EL (cell line): ENCODE measurements around the gene A2M.

Source experiments
- DNase-seq: peaks from one replicate; pipeline ENCODE4 v3.0.0-alpha.2; 2016

The A2M gene

DNA sequence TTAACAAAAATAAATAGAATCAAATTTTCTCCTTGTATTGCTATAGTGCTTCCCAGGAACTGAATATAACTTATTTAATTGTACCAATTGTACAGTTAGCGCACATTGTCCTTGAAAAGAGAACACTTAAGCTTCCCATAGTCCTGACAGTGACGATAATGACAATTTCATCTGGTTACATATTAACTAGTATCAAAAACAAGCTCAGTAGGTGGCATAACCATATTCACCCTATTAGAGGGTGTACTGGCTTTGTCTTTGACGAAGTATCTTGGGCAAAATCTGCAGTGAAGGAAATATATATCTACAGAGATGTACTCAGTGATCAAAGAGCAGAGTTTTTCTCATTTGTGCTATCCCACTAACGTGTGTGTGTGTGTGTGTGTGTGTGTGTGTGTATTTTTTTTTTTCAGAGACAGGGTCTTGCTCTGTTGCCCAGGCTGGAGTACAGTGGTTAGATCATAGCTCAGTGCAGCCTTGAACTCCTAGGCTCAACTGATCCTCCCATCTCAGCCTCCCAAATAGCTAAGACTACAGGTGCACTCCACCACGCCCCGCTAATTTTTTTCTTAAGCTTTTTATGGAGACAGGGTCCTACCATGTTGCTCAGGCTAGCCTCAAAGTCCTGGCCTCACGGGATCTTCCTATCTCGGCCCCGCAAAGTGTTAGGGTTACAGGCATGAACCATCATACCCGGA lies 4.9 kb upstream of the A2M start:
- DNase-seq = no peak

- DNase-seq = no peak
Measured at GRCh38 chr12:9118158-9118557, 2.4 kb upstream of the A2M start.

DNA sequence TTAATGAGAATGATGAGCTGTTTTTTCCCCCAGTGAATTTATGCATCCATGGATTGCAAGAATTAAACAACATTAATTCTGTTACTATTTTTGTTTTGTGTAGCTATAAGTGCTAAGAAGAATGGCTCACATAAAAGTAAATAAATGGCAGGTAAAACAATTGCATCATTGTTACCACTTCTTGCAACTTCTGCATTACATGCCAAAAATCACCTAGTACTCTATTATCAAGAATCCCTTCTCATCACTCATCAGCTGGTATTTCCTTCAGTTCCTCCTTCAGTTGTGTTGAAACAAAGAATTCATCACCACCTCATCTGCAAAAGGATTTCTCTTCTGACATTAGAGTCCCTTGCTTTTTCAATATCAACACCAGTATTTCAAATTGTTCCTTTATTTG lies 773 bp downstream of the A2M start:
- DNase-seq = no peak

DNA sequence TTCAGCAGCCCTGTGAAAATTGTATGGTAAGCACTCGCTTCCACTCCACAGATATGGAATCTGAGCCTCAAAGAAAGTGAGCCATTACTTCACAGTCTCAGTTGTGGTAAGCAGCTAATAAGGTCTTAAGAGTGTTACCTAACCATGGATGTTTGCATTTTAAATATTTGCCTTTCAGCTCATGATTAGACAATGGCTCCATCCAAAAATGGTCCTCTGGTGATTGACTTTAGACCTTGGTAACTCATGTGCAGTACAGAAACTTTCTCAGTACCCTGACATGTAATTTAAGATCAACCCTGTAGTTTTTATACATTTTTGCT lies 1.8 kb downstream of the A2M start:
- no peak for DNase-seq

- no peak for DNase-seq
Measured at GRCh38 chr12:9113296-9113986, 2.3 kb downstream of the A2M start.

GRCh38 chr12:9112076-9112853 lies 3.5 kb downstream of the A2M start:
- DNase-seq = no peak

DNA sequence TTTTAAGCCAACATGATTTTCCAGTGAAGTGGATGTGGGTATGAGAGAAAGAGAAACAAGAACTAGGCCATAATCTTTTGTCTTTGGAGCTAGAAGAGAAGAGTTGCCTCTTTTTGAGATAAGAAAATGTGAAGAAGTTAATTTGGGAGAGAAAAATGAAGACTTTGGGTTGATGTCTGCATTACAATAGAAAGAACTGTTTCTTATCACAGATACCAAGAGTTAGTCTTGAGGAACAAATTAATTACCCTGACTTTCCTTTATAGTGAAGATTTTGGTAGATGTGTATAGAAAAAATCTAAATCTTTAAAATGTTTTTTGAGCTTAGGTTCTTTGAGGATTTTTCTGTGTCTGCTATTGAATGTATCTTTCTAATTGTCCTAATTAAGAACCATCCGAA lies 4.2 kb downstream of the A2M start:
- DNase-seq = no peak

GRCh38 chr12:9109737-9110491 lies 5.8 kb downstream of the A2M start:
- no peak for DNase-seq

- no peak for DNase-seq
Measured at GRCh38 chr12:9109213-9109522, 6.6 kb downstream of the A2M start.

GRCh38 chr12:9108504-9109212 lies 7.1 kb downstream of the A2M start:
- DNase-seq = no peak

DNA sequence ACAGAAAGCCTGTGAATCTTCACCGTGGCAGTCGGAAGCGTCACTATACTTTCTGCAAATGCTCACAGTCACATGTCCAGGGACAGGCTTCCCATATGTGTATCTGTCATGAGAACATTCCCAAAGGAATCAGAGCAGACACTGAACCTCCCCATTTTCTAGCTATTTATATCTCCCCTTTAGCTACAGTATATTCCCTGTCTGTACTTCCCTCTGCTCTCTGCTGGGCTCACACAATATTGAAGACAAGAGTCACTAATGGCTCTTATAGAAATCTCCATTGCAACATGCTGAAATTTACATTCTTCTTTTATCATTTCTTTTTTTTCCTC lies 8.2 kb downstream of the A2M start:
- no peak for DNase-seq

DNA sequence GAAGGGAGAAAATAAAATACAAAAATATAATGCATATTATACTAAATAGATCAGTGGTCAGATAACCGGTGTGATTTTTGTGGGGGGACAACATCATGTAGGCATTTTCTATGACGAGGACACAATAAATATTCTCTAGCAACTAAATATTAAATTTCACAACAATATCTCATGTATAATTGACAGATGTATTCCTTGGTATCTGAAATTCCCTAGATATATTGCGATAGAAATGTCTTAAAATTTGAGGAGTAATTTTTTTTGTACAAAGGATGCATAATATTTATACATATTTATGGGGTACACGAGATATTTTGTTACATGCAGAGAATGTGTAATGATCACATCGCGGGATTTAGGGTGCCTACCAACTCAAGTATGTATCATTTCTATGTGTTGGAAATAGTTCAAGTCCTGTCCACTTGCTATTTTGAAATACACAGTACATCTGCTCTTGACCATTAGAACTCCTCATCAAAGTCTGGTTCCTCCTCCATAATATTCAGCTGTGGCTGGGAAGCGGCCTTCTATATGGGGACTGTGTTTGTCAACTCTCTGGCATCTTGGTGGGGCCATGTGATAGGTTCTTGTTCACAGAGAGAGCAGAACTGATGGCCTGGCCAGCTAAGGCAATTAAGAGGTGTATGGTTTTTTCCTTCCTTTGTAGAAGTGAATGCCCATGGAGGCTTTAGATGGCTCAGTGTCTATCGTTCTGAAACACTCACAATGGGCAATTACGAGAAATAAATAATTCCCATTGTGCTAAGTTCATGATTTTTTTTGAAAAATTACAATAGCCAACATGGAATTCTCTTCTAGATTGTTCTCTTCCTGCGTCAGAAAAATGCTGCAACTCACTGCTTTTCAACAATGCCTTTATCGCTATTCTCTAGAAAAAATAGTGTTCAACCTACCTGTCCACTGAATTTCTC lies 8.8 kb downstream of the A2M start:
- DNase-seq = no peak

DNA sequence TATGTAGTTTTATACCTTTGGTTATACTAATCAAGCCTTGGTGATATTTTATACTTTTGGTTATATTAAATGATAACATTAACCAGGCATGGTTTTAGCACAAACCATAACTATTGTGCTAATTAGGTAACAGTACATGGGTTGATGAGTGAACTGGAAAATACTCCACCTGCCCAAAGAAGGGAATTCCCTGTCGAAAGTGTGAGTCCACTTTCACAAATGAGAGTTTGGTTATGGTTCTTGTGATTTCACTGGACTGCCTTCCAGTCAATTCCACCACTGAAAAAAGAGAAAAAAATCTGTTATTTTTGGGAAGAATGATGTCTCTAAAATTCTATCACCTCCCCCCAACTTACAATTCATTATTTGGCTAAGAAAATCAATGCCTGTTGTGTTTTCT lies 9.7 kb downstream of the A2M start:
- DNase-seq = no peak

DNA sequence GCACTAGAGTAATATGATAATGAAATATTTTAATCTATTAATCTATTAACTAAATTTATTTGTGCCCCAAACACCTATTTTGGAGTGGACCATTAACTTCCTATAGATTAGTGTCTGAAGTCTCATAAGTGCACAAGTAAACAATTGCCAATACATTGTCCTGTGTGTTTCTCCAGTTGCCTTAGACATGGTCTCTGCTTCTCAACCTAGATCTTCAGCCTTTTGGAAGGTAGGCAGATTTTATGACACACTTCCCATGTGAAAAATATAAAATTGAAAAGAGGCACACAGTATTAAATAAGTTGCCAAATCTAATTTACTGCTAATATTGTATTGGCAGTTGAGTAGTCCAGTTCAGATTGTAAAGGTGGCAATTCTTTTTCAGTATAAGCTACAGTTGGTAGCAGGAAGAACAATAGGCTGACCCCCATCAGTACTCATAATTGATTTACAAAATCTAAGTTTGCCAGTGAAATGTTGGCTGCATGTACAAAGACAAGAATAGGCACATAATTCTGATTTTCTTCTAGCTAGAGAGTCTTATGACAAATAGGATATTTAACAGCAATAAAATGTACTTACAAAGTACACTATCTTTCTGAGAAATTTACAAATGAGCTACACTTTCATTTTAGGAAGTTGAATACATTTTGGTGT lies 10.8 kb downstream of the A2M start:
- no peak for DNase-seq

DNA sequence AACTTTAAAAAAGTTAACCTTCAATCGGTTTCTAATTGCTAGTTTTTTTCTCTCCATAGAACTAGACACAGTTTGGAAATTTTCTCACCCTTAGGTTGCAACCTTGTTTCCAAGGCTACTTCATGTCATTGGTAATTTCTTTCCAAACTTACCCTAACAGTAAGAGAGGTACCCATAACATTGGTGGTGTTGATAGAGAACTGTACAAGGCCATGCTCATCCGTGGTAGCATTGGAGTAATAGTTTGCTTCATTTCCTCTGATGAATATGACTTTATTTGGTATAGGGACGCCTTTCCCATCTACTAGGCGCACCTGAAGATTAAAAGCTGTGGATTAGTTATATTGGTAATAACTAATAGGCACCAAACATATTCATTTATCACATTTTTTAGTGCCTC lies 11.6 kb downstream of the A2M start:
- DNase-seq = no peak

DNA sequence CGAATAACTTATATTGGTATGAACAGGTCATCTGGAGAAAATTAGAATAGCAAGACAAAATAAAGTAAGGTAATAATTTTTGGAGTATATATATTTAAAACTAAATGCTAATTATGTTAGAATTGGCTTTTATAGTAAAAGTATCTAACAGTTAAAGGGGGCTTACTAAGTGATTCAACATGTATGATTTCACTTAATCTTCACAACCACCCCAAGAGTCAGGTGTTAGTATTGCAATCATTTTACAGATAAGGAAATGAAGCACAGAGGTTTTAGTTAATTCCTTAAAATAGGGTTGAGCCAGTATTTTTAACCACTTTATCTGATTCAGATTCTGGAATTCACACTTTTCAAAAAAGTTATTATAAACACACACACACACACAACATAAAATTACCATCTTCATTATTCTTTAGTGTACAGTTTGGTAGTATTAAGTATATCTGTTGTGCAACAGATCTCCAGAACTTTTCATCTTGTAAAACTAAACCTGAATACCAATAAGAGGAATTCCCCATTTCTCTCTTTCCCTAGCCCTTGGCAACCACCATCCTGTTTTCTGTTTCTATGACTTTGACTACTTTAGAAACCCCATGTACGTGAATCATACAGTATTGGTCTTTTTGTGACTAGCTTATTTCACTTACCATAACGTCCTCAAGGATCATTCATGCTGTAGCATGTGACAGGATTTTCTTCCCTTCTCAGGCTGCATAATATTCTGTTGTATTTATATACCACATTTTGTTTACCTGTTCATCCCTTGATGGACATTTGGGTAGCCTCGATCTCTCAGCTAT lies 12.5 kb downstream of the A2M start:
- no peak for DNase-seq

DNA sequence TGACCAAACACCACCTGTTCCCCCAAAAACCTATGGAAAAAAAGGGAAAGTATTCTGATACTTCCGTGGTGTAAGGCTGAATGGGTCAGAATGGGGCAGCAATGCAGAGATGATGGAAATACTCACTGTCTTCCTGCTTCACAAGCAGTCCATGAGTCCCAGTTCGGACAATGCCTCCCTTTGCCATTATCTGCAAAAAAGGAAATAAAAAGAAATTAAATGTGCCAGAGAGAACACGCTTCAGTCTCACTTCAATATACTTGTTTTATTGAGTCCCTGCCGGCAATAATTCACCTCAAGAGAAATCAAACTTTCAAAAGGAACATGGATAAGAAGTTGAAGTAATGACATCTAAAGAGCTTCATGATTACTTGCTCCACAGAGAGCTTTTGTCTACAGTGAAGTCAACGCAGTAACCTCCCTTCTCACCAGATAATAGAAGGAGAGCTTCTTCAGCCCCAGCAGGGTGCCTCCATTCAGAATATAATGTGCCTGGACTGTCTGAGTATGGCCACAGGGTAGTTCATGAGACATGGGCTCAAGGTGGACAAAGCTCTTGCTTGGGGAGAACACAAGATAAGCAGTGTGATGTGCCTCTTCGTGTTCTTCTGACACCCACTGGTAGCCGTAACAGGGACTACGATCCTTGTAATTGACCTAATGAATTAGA lies 14.6 kb downstream of the A2M start:
- DNase-seq = no peak

GRCh38 chr12:9099552-9100190 lies 16.0 kb downstream of the A2M start:
- no peak for DNase-seq

DNA sequence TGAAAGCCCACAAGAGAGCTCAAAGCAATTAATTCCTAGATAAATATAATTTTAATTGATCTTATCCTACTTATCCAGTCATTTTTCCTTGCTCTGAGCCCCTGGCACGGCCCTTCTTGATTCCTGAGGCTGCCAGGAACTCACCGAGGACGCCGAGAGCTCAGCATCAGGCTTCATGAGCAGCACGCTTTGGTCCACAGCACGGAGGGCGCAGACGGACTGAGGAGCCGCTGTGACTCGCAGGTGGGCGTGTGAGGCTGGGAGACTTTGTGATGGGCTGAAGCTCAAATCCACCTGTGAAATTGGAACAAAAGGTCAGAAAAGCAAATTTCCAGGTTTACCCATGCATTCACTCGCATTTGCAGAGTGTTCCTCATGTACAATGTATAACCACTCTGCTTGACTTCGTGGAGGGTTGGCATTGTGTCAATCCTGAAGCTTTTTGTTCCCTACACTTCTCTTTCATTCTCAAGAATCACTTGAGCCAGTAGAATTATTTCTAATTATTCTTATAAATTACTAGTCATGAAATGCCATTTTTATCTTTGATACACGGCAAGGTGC lies 17.2 kb downstream of the A2M start:
- DNase-seq = no peak
